ENCODE results near the gene BRD2. TPM values are rescaled to one million over a fixed set of nuclear protein-coding genes. Genes with fewer than 3 reads are reported as not detected.

Gene BRD2
- total RNA-seq, 1 experiment from 2014 or later: 252 TPM

DNA sequence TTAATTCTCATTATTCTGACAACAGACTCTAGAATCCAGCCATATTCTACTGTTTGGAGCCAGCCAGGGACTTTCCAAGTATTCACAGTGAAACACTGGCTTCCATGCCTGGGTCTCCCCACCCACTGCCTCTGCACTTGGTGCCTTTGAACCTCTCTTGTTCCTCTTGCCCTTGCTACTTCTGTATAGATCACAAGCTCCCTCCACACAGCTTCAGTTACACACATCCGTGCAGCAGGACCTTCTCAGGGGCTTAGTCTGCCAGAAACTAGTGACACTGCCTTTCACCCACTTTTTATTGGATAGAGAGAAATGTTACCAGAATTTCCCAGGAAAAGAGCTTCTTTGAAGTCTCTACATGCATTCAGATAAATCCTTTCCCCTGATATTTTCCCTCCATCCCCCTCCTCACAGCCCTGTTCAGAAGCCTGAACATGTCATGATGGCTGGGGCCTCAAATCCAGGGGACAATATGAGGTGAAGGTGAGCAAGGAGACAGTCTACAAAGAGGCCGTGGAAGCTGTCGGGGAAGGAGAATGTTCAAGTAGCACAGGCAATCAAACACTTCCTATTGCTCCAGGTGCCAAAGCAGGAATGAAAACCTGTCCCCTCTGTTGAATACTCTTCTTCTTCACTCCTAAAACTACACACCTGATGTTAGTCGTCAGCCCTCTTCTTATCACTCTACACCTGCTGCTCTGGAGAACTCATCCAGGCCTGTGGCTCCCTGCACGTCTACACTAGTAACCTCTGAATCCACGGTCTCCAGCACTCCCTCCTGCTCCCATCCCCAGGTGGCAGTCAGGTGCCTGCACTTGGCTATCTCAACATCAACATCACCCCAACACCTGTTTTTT, 61.2 kb downstream of the BRD2 start:
- Mint-ChIP-seq H3K36me3 (ENCODE audit: insufficient read depth in 1 of 3, low read depth in 3 of 3) (no peaks in the 10 kb centered on the region), H3K27ac (no peak overlapping the region), H3K9me3 (peaks cover under 1 to 1% of the 10 kb centered on the region in 2 experiments; a peak in 2 of 5 replicates), H3K4me1 (peaks cover 0 to 4% of the 10 kb centered on the region in 2 experiments; a peak in 1 of 4 replicates), H3K4me3 (no peak overlapping the region), H3K27me3 (ENCODE audit: low read depth) (peaks cover 26% of the 10 kb centered on the region)
- H3K18ac ChIP-seq (ENCODE audit: insufficient read length, low read depth, low read length): no peak overlapping the region
- WGBS (ENCODE audit: extremely low coverage, insufficient read length, low lambda C conversion rate): no CpG with 5 or more reads among the region's 6 CpGs
- H3K4me2 ChIP-seq (ENCODE audit: insufficient read depth, insufficient read length, low read length): no peak overlapping the region
- no peaks in the 10 kb centered on the region for H3K79me1 ChIP-seq (ENCODE audit: insufficient read depth, low read depth, low read length, poor library complexity, severe bottlenecking)
- H3T11ph ChIP-seq (ENCODE audit: low read length): no peak overlapping the region
- TF ChIP-seq CTCF (conservative IDR thresholded peaks at IDR 0.05): peak; percentile 17; the same call in 1 of the 3 replicates
- H2BK5ac ChIP-seq (ENCODE audit: insufficient read length, low read length): no peak overlapping the region
- no peak overlapping the region for H3K4ac ChIP-seq (ENCODE audit: low read depth, low read length)
- H4K5ac ChIP-seq (ENCODE audit: insufficient read length, low read depth, low read length): no peak overlapping the region
- H2AK5ac ChIP-seq (ENCODE audit: insufficient read length, low read length): no peak overlapping the region
- H3K79me2 ChIP-seq (ENCODE audit: insufficient read depth, low read length): no peaks in the 10 kb centered on the region
- no peak overlapping the region for H2AFZ ChIP-seq (ENCODE audit: low read length)
- H3K9ac ChIP-seq (ENCODE audit: extremely low read depth, insufficient read length, low read length): no peak overlapping the region
- no peak overlapping the region for H2BK20ac ChIP-seq (ENCODE audit: low read depth, low read length, poor library complexity, severe bottlenecking)
- H4K8ac ChIP-seq (replicated peaks; ENCODE audit: insufficient read length, low read depth, low read length): no peak overlapping the region
- H3K9me3 ChIP-seq (ENCODE audit: control insufficient read depth, low read depth, low read length): no peaks in the 10 kb centered on the region
- H4K91ac ChIP-seq (ENCODE audit: insufficient read length, low read depth, low read length): no peak overlapping the region
- H3K27me3 ChIP-seq (ENCODE audit: insufficient read depth, low read length): no peaks in the 10 kb centered on the region
- H2BK12ac ChIP-seq (ENCODE audit: insufficient read length, low read depth, low read length): no peak overlapping the region
- no peaks in the 10 kb centered on the region for H3K4me1 ChIP-seq (ENCODE audit: insufficient read depth, low read length)
- no peak overlapping the region for H2BK15ac ChIP-seq (ENCODE audit: low read depth, low read length)
- H4K20me1 ChIP-seq (ENCODE audit: control insufficient read depth, insufficient read depth, insufficient read length): no peaks in the 10 kb centered on the region
- H3K23ac ChIP-seq (ENCODE audit: insufficient read length, low read depth, low read length): no peak overlapping the region
- DNase-seq: no peak
- H3K27ac ChIP-seq (ENCODE audit: insufficient read length, low read depth, low read length): no peak overlapping the region
- no peak overlapping the region for H3K14ac ChIP-seq (ENCODE audit: insufficient read depth, low read length)
- H3K23me2 ChIP-seq (ENCODE audit: insufficient read length, low read depth, low read length, poor library complexity, severe bottlenecking): no peaks in the 10 kb centered on the region
- H3K56ac ChIP-seq (ENCODE audit: insufficient read length, low read depth, low read length): no peak overlapping the region
- H2BK120ac ChIP-seq (ENCODE audit: low read depth, low read length, poor library complexity, severe bottlenecking): no peak overlapping the region
